Keratinocyte (primary cell): Measurements from ENCODE around the gene MYOCOS. TPM values are rescaled to one million over a fixed set of nuclear protein-coding genes. Genes with fewer than 3 reads are reported as not detected.

Experiments
- DNase-seq: peaks from one replicate; pipeline ENCODE4 v3.0.0-alpha.2; 2011; ENCODE audit warnings: low read depth, missing footprints, low spot score
- FAIRE-seq: peaks from 2 replicates; lab custom pipeline; 2011; peaks lifted over from hg19 to GRCh38; lab: Jason Lieb, UNC
- H2AFZ ChIP-seq: 2 replicates; pipeline ENCODE4 v1.6.0; 2012; ENCODE audit warnings: low read length, control low read depth, inconsistent platforms; ENCODE audit not compliant: control insufficient read depth
- H3K27ac ChIP-seq: 2 replicates; pipeline ENCODE4 v1.5.1; 2011; ENCODE audit warnings: low read length; ENCODE audit not compliant: control insufficient read depth, insufficient read depth
- H3K27me3 ChIP-seq: 3 replicates; pipeline ENCODE4 v1.6.0; 2011; ENCODE audit warnings: low read length; ENCODE audit not compliant: control insufficient read depth, insufficient read depth; ENCODE audit errors: extremely low read depth
- H3K36me3 ChIP-seq, 2 experiments: 2 replicates in 1 of 2; 3 replicates in 1 of 2; pipeline ENCODE4 v1.5.1; 2011; ENCODE audit warnings: low read length in 2 of 2, mild to moderate bottlenecking in 1 of 2; ENCODE audit not compliant: control insufficient read depth in 2 of 2, insufficient read depth in 2 of 2; ENCODE audit errors: extremely low read depth in 1 of 2
- H3K4me1 ChIP-seq: 3 replicates; pipeline ENCODE4 v1.5.1; 2011; ENCODE audit warnings: low read length; ENCODE audit not compliant: control insufficient read depth, insufficient read depth; ENCODE audit errors: extremely low read depth
- H3K4me2 ChIP-seq: 3 replicates; pipeline ENCODE4 v1.6.0; 2011; ENCODE audit warnings: low read depth, low read length; ENCODE audit not compliant: control insufficient read depth, insufficient read depth; ENCODE audit errors: extremely low read depth
- H3K4me3 ChIP-seq, 3 experiments: fragments of 200-600 bp in 1 of 3; sonication (generic) in 1 of 3; 2 replicates in 2 of 3; 3 replicates in 1 of 3; pipeline ENCODE4 v1.5.1; 2011 to 2016; ENCODE audit warnings: low read length in 3 of 3, mild to moderate bottlenecking in 3 of 3, control low read depth in 2 of 3, inconsistent platforms in 1 of 3, low read depth in 1 of 3, mixed read lengths in 1 of 3, mixed run types in 1 of 3, moderate library complexity in 1 of 3; ENCODE audit not compliant: control insufficient read depth in 2 of 3, insufficient read depth in 2 of 3; ENCODE audit errors: extremely low read depth in 1 of 3
- H3K79me2 ChIP-seq: 2 replicates; pipeline ENCODE4 v1.6.0; 2012; ENCODE audit warnings: low read length; ENCODE audit not compliant: control insufficient read depth, insufficient read depth
- H3K9ac ChIP-seq: 3 replicates; pipeline ENCODE4 v1.6.0; 2011; ENCODE audit warnings: low read length; ENCODE audit not compliant: control insufficient read depth, insufficient read depth; ENCODE audit errors: extremely low read depth
- H3K9me1 ChIP-seq: 3 replicates; pipeline ENCODE4 v1.6.0; 2011; ENCODE audit warnings: low read length; ENCODE audit not compliant: control insufficient read depth, insufficient read depth; ENCODE audit errors: extremely low read depth
- H3K9me3 ChIP-seq: 2 replicates; pipeline ENCODE4 v1.5.1; 2012; ENCODE audit warnings: low read depth, low read length; ENCODE audit not compliant: control insufficient read depth
- H4K20me1 ChIP-seq: 3 replicates; pipeline ENCODE4 v1.6.0; 2011; ENCODE audit warnings: low read length; ENCODE audit not compliant: control insufficient read depth, insufficient read depth; ENCODE audit errors: extremely low read depth
- CTCF ChIP-seq, 3 experiments: IDR thresholded peaks in 1 of 3; conservative IDR thresholded peaks in 1 of 3; optimal IDR thresholded peaks in 1 of 3; 2 replicates in 2 of 3; 3 replicates in 1 of 3; pipeline versions ENCODE3 to v1.5.1; 2011; ENCODE audit warnings: low read length in 3 of 3, mild to moderate bottlenecking in 3 of 3, moderate library complexity in 2 of 3, control low read depth in 1 of 3, inconsistent platforms in 1 of 3; ENCODE audit not compliant: insufficient read depth in 2 of 3; ENCODE audit errors: extremely low read depth in 1 of 3
- EZH2 ChIP-seq: IDR thresholded peaks from one replicate; pipeline ENCODE4 v1.6.1; 2012; ENCODE audit warnings: inconsistent platforms, mild to moderate bottlenecking, low read length, moderate library complexity
- dilution Hi-C: fragments of 300-500 bp; cut with MboI; formaldehyde crosslinking; loops from one replicate; pipeline ENCODE4 v1.7.0; 2020; ENCODE audit warnings: low sequenced_read_pairs; ENCODE audit not compliant: extremely low pct_ligation_motif_present
- polyA minus RNA-seq, 3 experiments: library from RNA; depleted of rRNA, polyadenylated mRNA; stranded (reverse); fragments of >200 nt; gene quantifications; 1 replicate in 1 of 3; 2 replicates in 1 of 3; 3 replicates in 1 of 3; pipeline ENCODE4 v1.2.3, GENCODE V29; 2011
- polyA plus RNA-seq, 5 experiments: library from polyadenylated mRNA; depleted of rRNA in 3 of 5; stranded (reverse) in 3 of 5; stranded (forward) in 1 of 5; unstranded in 1 of 5; fragments of >200 nt; gene quantifications; 1 replicate in 1 of 5; 2 replicates in 3 of 5; 3 replicates in 1 of 5; pipeline versions ENCODE4 v1.2.1 to v1.2.3, GENCODE V29; 2011 to 2012; ENCODE audit warnings: missing spikeins in 2 of 5, low read depth in 1 of 5, low replicate concordance in 1 of 5

The MYOCOS gene, protein sequence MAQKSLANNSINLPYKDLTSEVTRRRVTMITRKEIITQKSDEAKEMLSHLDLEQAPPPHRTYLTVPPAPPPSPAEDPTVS
- polyA plus RNA-seq (0.05 TPM in 1 of 3 replicates, not detected in the others), polyA minus RNA-seq (0.30 to 0.38 TPM in 2 of 3 replicates, not detected in the other)
- not detected for polyA plus RNA-seq (2011; ENCODE audit: low read depth)
- polyA plus RNA-seq (2011; cell fraction: cytosol; rRNA removed) = not detected in 2 replicates
- polyA plus RNA-seq (2011; cell fraction: nucleus; rRNA removed) = 0.15 TPM in 1 of 2 replicates, not detected in the other
- 0.13 TPM in 1 of 2 replicates, not detected in the other for polyA plus RNA-seq (2012; ENCODE audit: low replicate concordance)
- polyA minus RNA-seq (2011; cell fraction: cytosol; rRNA and poly(A)+ RNA removed) = not detected
- polyA minus RNA-seq (2011; cell fraction: nucleus; rRNA and poly(A)+ RNA removed) = 1.9 TPM in 1 of 2 replicates, not detected in the other

- TF ChIP-seq EZH2 (no peak), CTCF (optimal IDR thresholded peaks at IDR 0.05 in 1 of 3, IDR thresholded peaks at IDR 0.05 in 1 of 3, conservative IDR thresholded peaks at IDR 0.05 in 1 of 3; ENCODE audit: extremely low read depth in 1 of 3, insufficient read depth in 2 of 3, low read length in 3 of 3) (no peak)
- dilution Hi-C loops = no loop called here
- FAIRE-seq (no peak), DNase-seq (no peak)
- Histone ChIP-seq H3K4me2 (no peak within 1 kb of the TSS), H3K9me3 (no peaks in the 10 kb centered on the region), H3K79me2 (no peaks in the 10 kb centered on the region), H3K4me3 (no peak within 1 kb of the TSS), H2AFZ (no peak within 1 kb of the TSS), H4K20me1 (no peaks in the 10 kb centered on the region), H3K27me3 (peaks cover under 1% of the 10 kb centered on the region), H3K4me1 (no peaks in the 10 kb centered on the region), H3K36me3 (no peaks in the 10 kb centered on the region), H3K9ac (no peak within 1 kb of the TSS), H3K27ac (no peak within 1 kb of the TSS), H3K9me1 (no peaks in the 10 kb centered on the region)
Measured at GRCh38 chr1:171622152-171622462, at the start of gene MYOCOS. Gene MYOCOS, plus strand, starts transcription at chr1:171622243. Its CDS starts 1,641 bp downstream, at chr1:171623884.

DNA sequence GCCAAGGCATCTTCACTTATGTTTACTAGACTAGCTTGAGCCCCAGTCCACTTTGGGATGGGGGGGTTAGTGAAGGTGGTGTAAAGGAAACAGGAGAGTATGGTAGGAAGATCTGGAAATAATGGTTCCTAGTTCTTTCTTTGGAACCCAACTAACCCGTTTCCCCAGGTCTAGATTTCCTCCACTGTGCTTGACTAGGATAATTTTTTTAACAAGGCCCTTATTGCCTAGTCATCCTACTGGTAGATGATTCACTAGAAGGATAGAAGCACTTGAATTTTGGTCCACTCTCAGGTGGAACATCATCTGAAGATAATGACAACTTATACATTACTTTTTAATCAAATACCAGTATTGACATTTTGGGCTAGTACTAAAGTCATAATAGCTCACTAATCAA lies 45.9 kb upstream of the MYOCOS start:
- Histone ChIP-seq H3K9me3 (no peaks in the 10 kb centered on the region), H4K20me1 (no peaks in the 10 kb centered on the region), H3K27ac (no peak overlapping the region), H3K4me1 (no peaks in the 10 kb centered on the region), H3K27me3 (no peaks in the 10 kb centered on the region), H3K4me2 (no peak overlapping the region), H3K9ac (no peak overlapping the region), H3K9me1 (no peaks in the 10 kb centered on the region), H2AFZ (no peak overlapping the region), H3K79me2 (peaks cover 1% of the 10 kb centered on the region), H3K36me3 (peaks cover 27 to 28% of the 10 kb centered on the region in 2 experiments), H3K4me3 (no peak overlapping the region)
- dilution Hi-C loops = no loop called here
- no peak for FAIRE-seq
- no peak for DNase-seq
- TF ChIP-seq CTCF (optimal IDR thresholded peaks at IDR 0.05 in 1 of 3, IDR thresholded peaks at IDR 0.05 in 1 of 3, conservative IDR thresholded peaks at IDR 0.05 in 1 of 3; ENCODE audit: extremely low read depth in 1 of 3, insufficient read depth in 2 of 3, low read length in 3 of 3) = no peak
- no peak for TF ChIP-seq EZH2
